Stimulated activated CD8-positive, alpha-beta memory T cell treated with anti-CD3 and anti-CD28 coated beads, Interleukin-4, amount 100 ng/mL, for 1 hour (primary cell): ENCODE results near the gene LIAS.
"Not testable (repeated sequence)": the region's sequence is repeated elsewhere in the genome, so short reads cannot be mapped to it uniquely, and the experiment has no call there.

Experiments used
- DNase-seq, 2 donors: peaks; one replicate each; pipeline ENCODE4 v3.0.0-alpha.2; 2020; ENCODE audit warnings: low read depth in 2 of 2, low spot score in 1 of 2

LIAS gene

GRCh38 chr4:39497909-39498726 lies 39.3 kb downstream of the LIAS start:
- no peak for DNase-seq

DNA sequence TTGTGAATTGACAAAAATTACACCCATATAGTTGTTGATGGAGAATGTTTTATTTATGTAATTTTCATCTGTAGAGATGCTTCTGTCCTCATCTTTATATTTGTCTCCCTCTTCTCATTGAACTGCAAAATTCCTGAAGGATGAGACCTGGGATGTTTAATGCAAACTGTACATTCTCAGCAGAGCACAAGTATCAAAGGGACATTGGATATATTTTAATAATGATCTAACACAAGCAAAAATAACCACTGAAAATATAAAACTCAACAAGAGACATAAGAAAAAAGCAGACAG lies 39.8 kb downstream of the LIAS start:
- no peak for DNase-seq

DNA sequence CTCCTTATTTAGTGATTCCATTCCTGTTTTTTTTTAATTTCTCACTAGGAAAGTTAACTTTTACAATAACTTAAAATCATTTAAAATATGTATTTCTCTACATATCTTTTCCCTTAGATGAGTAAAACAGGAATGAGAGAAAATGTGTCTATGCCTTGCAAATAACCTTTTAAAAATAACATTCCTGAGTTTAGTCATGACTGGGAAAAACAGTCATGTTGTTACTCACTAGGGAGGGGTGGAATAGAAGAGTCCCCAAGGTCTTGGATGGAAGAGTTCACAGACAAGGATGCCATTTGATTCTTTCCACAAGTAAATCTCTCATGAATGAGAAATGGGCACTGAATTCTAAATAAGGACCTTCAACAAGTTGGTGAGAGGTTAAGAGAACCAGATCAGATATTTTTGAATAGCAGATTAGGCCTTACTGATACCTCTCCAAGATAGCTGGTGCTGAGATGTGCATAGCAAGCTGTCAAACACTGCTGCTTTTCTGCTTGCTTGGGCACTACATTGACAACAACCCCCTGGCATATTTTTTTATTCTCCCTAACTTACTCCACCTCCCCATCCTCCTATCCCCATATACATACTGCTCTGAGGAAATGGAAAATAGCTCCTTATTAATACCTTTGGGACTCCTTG lies 43.3 kb downstream of the LIAS start:
- no peak for DNase-seq

DNA sequence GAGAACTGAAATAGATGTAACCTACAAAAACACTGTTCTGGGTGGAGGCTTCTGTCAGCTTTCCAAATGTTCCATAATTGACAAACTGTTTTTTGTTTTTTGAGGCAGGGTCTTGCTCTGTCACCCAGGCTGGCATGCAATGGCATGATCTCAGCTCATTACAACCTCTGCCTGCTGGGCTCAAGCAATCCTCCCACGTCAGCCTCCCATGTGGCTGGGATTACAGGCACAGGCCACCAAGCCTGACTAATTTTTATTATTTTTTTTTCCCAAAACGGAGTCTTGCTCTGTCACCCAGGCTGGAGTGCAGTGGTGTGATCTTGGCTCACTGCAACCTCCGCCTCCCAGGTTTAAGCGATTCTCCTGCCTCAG lies 43.8 kb downstream of the LIAS start:
- DNase-seq, result not testable (repeated sequence)

DNA sequence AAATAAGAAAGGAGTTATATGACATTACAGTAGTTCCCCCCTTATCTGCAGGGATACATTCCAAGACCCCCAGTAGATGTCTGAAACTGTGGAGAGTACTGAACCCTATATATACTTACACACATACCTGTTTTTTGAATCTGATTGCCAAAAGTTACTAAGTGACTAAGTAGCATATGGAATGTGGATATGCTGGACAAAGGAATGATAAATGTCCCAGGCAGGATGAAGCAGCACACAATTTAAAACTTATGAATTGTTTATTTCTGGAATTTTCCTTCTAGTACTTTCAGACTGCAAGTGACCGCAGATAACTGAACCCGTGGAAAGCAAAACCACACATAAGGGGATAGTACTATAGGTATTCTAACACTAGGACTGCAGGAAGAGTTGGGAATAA lies 45.7 kb downstream of the LIAS start:
- no peak for DNase-seq

DNA sequence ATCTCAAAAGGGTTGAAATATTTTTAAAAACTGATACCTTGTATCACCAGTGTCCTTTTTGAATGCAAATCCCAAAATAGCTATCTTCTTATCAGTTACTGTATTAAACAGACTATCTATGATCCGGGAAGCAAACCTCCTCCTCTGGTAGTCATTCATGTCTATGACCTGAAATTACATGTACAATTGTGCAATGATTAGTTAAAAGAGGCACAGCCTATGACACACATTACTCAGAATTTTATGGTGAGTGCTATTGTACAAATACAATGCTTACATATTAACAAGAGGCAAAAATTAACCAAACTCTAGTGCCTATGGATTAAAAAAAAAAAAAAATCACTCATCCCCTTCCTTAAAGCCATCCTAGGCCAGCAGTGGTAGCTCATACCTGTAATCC lies 46.7 kb downstream of the LIAS start:
- no peak for DNase-seq

- DNase-seq, result no peak
These were observed 51.6 kb downstream of the LIAS start for GRCh38 chr4:39510348-39510929.

GRCh38 chr4:39514266-39514665 lies 55.4 kb downstream of the LIAS start:
- DNase-seq, result not testable (repeated sequence)

GRCh38 chr4:39514888-39515401 lies 56.1 kb downstream of the LIAS start:
- no peak for DNase-seq

- DNase-seq, result not testable (repeated sequence)
These were observed 57.0 kb downstream of the LIAS start for GRCh38 chr4:39515669-39516401.

DNA sequence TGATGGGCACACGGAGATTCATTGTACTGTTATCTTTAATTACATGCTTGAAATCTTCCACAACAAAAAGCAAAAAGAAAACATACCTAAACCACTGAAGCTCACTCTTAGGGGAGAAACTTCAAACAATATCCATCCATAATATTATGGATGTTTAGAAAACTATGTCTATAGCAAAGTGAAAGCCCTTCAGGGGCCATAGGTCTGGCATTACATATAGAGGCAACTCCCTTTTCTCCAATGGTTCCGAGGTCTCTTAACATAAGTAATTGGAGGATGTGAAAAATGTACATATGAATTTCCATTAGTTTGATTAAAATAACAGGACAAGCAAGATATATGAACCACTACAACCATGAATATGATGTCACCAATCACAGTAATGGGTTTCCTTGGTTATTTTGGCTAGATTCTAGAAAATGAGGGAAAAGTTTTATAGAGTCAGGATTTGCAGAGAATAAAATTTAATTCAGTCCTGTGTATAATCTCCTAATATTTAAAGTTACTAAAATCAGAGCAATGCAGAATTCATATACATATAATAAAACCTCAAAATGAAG lies 57.6 kb downstream of the LIAS start:
- DNase-seq, result no peak

DNA sequence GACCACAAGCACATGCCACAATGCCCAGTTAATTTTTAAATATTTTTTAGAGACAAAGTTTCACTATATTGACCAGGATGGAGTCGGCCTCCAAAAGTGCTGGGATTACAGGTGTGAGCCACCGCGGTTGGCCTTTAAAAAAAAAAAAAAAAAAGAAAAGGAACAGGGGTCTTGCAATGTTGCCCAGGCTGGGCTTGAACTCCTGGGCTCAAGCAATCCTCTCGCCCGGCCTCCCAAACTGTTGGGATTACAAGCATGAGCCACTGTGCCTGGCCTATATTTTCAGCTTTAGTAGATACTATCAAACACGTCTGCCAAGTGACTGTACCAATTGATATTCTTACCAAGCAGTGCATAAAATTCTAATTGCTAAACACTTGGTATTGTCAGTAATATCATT lies 59.6 kb downstream of the LIAS start:
- no peak for DNase-seq

- no peak for DNase-seq
These were observed 62.5 kb downstream of the LIAS start for GRCh38 chr4:39521253-39521919.

GRCh38 chr4:39522068-39522467 lies 63.2 kb downstream of the LIAS start:
- DNase-seq, result no peak

- no peak for DNase-seq
These were observed 65.5 kb downstream of the LIAS start for GRCh38 chr4:39524161-39524957.

GRCh38 chr4:39525822-39526690 lies 67.2 kb downstream of the LIAS start:
- DNase-seq, result no peak

DNA sequence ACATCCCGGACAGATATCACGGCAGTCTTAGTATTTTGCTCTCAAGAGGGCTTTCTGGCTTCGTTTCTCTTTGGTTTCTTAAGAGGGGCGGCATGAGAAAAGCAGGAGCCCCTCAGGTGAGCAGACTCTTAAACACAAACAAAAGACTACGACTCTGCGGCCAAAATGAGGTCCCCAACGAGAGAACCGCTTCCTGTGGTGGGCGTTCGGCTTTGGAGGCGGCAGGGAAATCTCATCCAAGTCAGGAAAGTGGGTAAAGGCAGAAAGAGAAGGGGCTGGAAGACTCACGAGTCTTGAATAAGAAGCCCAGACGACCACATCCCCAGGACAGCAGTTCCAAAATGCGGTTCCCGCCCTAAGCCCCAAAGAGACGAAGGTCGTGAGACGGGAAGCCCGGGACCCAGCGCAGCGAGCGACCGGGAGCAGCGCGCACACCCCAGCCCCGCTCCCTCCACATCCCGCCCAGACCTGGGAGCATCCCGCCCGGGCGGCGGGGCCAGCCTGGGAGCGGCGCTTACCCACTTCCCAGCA lies 68.0 kb downstream of the LIAS start:
- DNase-seq, result no peak

- DNase-seq, result peak; percentile 64 to 77
These were observed 68.6 kb downstream of the LIAS start, which contains the start of gene UGDH for GRCh38 chr4:39527296-39528060. UGDH (minus strand) TSS chr4:39527439; CDS start chr4:39521512, 5,927 bp downstream.
